GM18502 (cell line): ENCODE results near the gene ANXA9.
A peak's percentile ranks its signal among the peaks of the same experiment; 100 is the strongest.

ENCODE experiments used
- ATAC-seq: cut with Tn5 transposase; IDR thresholded peaks from one replicate; pipeline ENCODE4 v1.9.1; 2021; ENCODE audit warnings: mild to moderate bottlenecking; ENCODE audit not compliant: unreplicated experiment, poor library complexity

The ANXA9 gene

GRCh38 chr1:151002611-151003010 lies 20.5 kb downstream of the ANXA9 start:
- ATAC-seq: no peak

GRCh38 chr1:151003180-151003579 lies 21.1 kb downstream of the ANXA9 start:
- ATAC-seq: no peak

GRCh38 chr1:151005729-151006319 lies 23.7 kb downstream of the ANXA9 start:
- ATAC-seq: no peak

- ATAC-seq: peak; percentile 48
These were observed 24.4 kb downstream of the ANXA9 start, which contains the start of gene MINDY1 for GRCh38 chr1:151006327-151007052. MINDY1 (minus strand) TSS chr1:151006902; CDS start chr1:151002617, 4,285 bp downstream.

GRCh38 chr1:151007853-151008243 lies 25.8 kb downstream of the ANXA9 start:
- no peak for ATAC-seq

- ATAC-seq: peak; percentile 65
These were observed 26.4 kb downstream of the ANXA9 start, which contains the start of gene PRUNE1 for GRCh38 chr1:151008244-151009205. PRUNE1 (plus strand) TSS chr1:151008449; CDS start chr1:151008633, 184 bp downstream.

GRCh38 chr1:151009206-151009587 lies 27.1 kb downstream of the ANXA9 start:
- ATAC-seq: no peak

GRCh38 chr1:151009674-151010345 lies 27.7 kb downstream of the ANXA9 start:
- ATAC-seq: no peak

- ATAC-seq: no peak
These were observed 28.2 kb downstream of the ANXA9 start for GRCh38 chr1:151010346-151010726.

- ATAC-seq: no peak
These were observed 29.2 kb downstream of the ANXA9 start for GRCh38 chr1:151011154-151011850.

- no peak for ATAC-seq
These were observed 30.8 kb downstream of the ANXA9 start for GRCh38 chr1:151012684-151013471.

- ATAC-seq: no peak
These were observed 31.4 kb downstream of the ANXA9 start for GRCh38 chr1:151013518-151013917.

- no peak for ATAC-seq
These were observed 42.6 kb downstream of the ANXA9 start for GRCh38 chr1:151024540-151025146.

- no peak for ATAC-seq
These were observed 44.4 kb downstream of the ANXA9 start for GRCh38 chr1:151026460-151026859.

GRCh38 chr1:151032164-151032563 lies 50.1 kb downstream of the ANXA9 start:
- no peak for ATAC-seq

GRCh38 chr1:151035167-151035566 lies 53.1 kb downstream of the ANXA9 start:
- ATAC-seq: no peak

GRCh38 chr1:151036356-151036755 lies 54.3 kb downstream of the ANXA9 start, which contains the start of gene BNIPL:
BNIPL (plus strand) TSS chr1:151036586; CDS start chr1:151036726, 140 bp downstream.
- no peak for ATAC-seq

GRCh38 chr1:151037032-151037431 lies 54.9 kb downstream of the ANXA9 start:
- no peak for ATAC-seq
